ENCODE measurements around the gene CPB1.

The CPB1 gene

GRCh38 chr3:148857316-148857715 lies 29.7 kb downstream of the CPB1 start:
- H3K36me3 ChIP-seq (ENCODE audit: control insufficient read depth in 1 of 2, insufficient read depth in 2 of 2, low read length in 2 of 2), result no peaks in the 10 kb centered on the region
- H2BK12ac ChIP-seq (ENCODE audit: low read length), result no peak overlapping the region
- H3K4me1 ChIP-seq (ENCODE audit: control insufficient read depth in 1 of 2, insufficient read depth in 2 of 2, low read length in 2 of 2), result no peaks in the 10 kb centered on the region
- H4K91ac ChIP-seq (ENCODE audit: low read depth, low read length), result no peak overlapping the region
- no peak overlapping the region for H4K8ac ChIP-seq (ENCODE audit: low read depth, low read length)
- no peak overlapping the region for H3K23ac ChIP-seq (ENCODE audit: low read length)
- DNase-seq, result no peak
- no peak overlapping the region for H3K4me3 ChIP-seq (ENCODE audit: low read depth, low read length)
- H2AK5ac ChIP-seq (ENCODE audit: low read length), result no peak overlapping the region
- H4K12ac ChIP-seq (ENCODE audit: low read depth, low read length), result no peak overlapping the region
- H3K79me1 ChIP-seq (ENCODE audit: low read length), result no peaks in the 10 kb centered on the region
- H2BK5ac ChIP-seq (ENCODE audit: low read depth, low read length, poor library complexity), result no peak overlapping the region
- H3K14ac ChIP-seq (ENCODE audit: low read length), result no peak overlapping the region
- H3K27ac ChIP-seq (ENCODE audit: low read depth, low read length), result no peak overlapping the region
- H3K18ac ChIP-seq (ENCODE audit: low read length), result no peak overlapping the region
- no peak overlapping the region for H2AFZ ChIP-seq (ENCODE audit: insufficient read depth, low read length, poor library complexity)
- no peaks in the 10 kb centered on the region for H3K9me3 ChIP-seq (ENCODE audit: insufficient read depth, low read depth, low read length)
- WGBS (ENCODE audit: extremely low coverage, insufficient coverage, insufficient read length), result no CpG with 5 or more reads among the region's 4 CpGs
- H3K4me2 ChIP-seq (ENCODE audit: low read length), result no peak overlapping the region
- no peaks in the 10 kb centered on the region for H3K27me3 ChIP-seq (ENCODE audit: insufficient read depth, low read length)
- H2BK120ac ChIP-seq (ENCODE audit: insufficient read depth, low read length, poor library complexity), result no peak overlapping the region
- H3K79me2 ChIP-seq (ENCODE audit: control insufficient read depth, insufficient read depth, low read length, poor library complexity), result no peaks in the 10 kb centered on the region
- H3K4ac ChIP-seq (ENCODE audit: low read depth, low read length), result no peak overlapping the region
- no peak overlapping the region for H3K9ac ChIP-seq (ENCODE audit: low read length)

GRCh38 chr3:148861277-148861869 lies 33.8 kb downstream of the CPB1 start:
- H2BK5ac ChIP-seq (ENCODE audit: low read depth, low read length, poor library complexity), result no peak overlapping the region
- no peaks in the 10 kb centered on the region for H3K79me1 ChIP-seq (ENCODE audit: low read length)
- H2BK12ac ChIP-seq (ENCODE audit: low read length), result no peak overlapping the region
- no peak overlapping the region for H3K27ac ChIP-seq (ENCODE audit: low read depth, low read length)
- DNase-seq, result peak in 1 of 2 donors; percentile 71
- H3K4me1 ChIP-seq (ENCODE audit: control insufficient read depth in 1 of 2, insufficient read depth in 2 of 2, low read length in 2 of 2), result no peaks in the 10 kb centered on the region
- H3K4ac ChIP-seq (ENCODE audit: low read depth, low read length), result no peak overlapping the region
- no peak overlapping the region for H2AK5ac ChIP-seq (ENCODE audit: low read length)
- H3K9me3 ChIP-seq (ENCODE audit: insufficient read depth, low read depth, low read length), result no peaks in the 10 kb centered on the region
- H2BK120ac ChIP-seq (ENCODE audit: insufficient read depth, low read length, poor library complexity), result no peak overlapping the region
- H3K4me2 ChIP-seq (ENCODE audit: low read length), result no peak overlapping the region
- no peak overlapping the region for H4K12ac ChIP-seq (ENCODE audit: low read depth, low read length)
- H3K27me3 ChIP-seq (ENCODE audit: insufficient read depth, low read length), result no peaks in the 10 kb centered on the region
- no peak overlapping the region for H4K91ac ChIP-seq (ENCODE audit: low read depth, low read length)
- H3K23ac ChIP-seq (ENCODE audit: low read length), result no peak overlapping the region
- H4K8ac ChIP-seq (ENCODE audit: low read depth, low read length), result no peak overlapping the region
- H3K9ac ChIP-seq (ENCODE audit: low read length), result no peak overlapping the region
- WGBS (ENCODE audit: extremely low coverage, insufficient coverage, insufficient read length), result no CpG with 5 or more reads among the region's 1 CpG
- no peak overlapping the region for H2AFZ ChIP-seq (ENCODE audit: insufficient read depth, low read length, poor library complexity)
- no peak overlapping the region for H3K14ac ChIP-seq (ENCODE audit: low read length)
- no peak overlapping the region for H3K18ac ChIP-seq (ENCODE audit: low read length)
- H3K36me3 ChIP-seq (ENCODE audit: control insufficient read depth in 1 of 2, insufficient read depth in 2 of 2, low read length in 2 of 2), result no peaks in the 10 kb centered on the region
- no peak overlapping the region for H3K4me3 ChIP-seq (ENCODE audit: low read depth, low read length)
- H3K79me2 ChIP-seq (ENCODE audit: control insufficient read depth, insufficient read depth, low read length, poor library complexity), result no peaks in the 10 kb centered on the region

GRCh38 chr3:148863297-148863696 lies 35.7 kb downstream of the CPB1 start:
- Histone ChIP-seq H3K4me3 (ENCODE audit: low read depth, low read length) (no peak overlapping the region), H4K8ac (ENCODE audit: low read depth, low read length) (no peak overlapping the region), H3K18ac (ENCODE audit: low read length) (no peak overlapping the region), H3K36me3 (ENCODE audit: control insufficient read depth in 1 of 2, insufficient read depth in 2 of 2, low read length in 2 of 2) (no peaks in the 10 kb centered on the region), H2AFZ (ENCODE audit: insufficient read depth, low read length, poor library complexity) (no peak overlapping the region), H2BK120ac (ENCODE audit: insufficient read depth, low read length, poor library complexity) (no peak overlapping the region), H3K9ac (ENCODE audit: low read length) (no peak overlapping the region), H3K4ac (ENCODE audit: low read depth, low read length) (no peak overlapping the region), H3K4me2 (ENCODE audit: low read length) (no peak overlapping the region), H3K9me3 (ENCODE audit: insufficient read depth, low read depth, low read length) (no peaks in the 10 kb centered on the region), H3K23ac (ENCODE audit: low read length) (no peak overlapping the region), H2AK5ac (ENCODE audit: low read length) (no peak overlapping the region), H3K79me1 (ENCODE audit: low read length) (no peaks in the 10 kb centered on the region), H3K27me3 (ENCODE audit: insufficient read depth, low read length) (no peaks in the 10 kb centered on the region), H2BK5ac (ENCODE audit: low read depth, low read length, poor library complexity) (no peak overlapping the region), H3K4me1 (ENCODE audit: control insufficient read depth in 1 of 2, insufficient read depth in 2 of 2, low read length in 2 of 2) (no peaks in the 10 kb centered on the region), H3K14ac (ENCODE audit: low read length) (no peak overlapping the region), H3K79me2 (ENCODE audit: control insufficient read depth, insufficient read depth, low read length, poor library complexity) (no peaks in the 10 kb centered on the region), H4K12ac (ENCODE audit: low read depth, low read length) (no peak overlapping the region), H3K27ac (ENCODE audit: low read depth, low read length) (no peak overlapping the region), H2BK12ac (ENCODE audit: low read length) (no peak overlapping the region), H4K91ac (ENCODE audit: low read depth, low read length) (no peak overlapping the region)
- no peak for DNase-seq
- WGBS (ENCODE audit: extremely low coverage, insufficient coverage, insufficient read length), result no CpG with 5 or more reads among the region's 4 CpGs

- Histone ChIP-seq H3K9ac (ENCODE audit: low read length) (no peak overlapping the region), H3K27ac (ENCODE audit: low read depth, low read length) (no peak overlapping the region), H3K4me2 (ENCODE audit: low read length) (no peak overlapping the region), H3K4ac (ENCODE audit: low read depth, low read length) (no peak overlapping the region), H3K27me3 (ENCODE audit: insufficient read depth, low read length) (no peaks in the 10 kb centered on the region), H3K79me2 (ENCODE audit: control insufficient read depth, insufficient read depth, low read length, poor library complexity) (no peaks in the 10 kb centered on the region), H3K9me3 (ENCODE audit: insufficient read depth, low read depth, low read length) (no peaks in the 10 kb centered on the region), H2AK5ac (ENCODE audit: low read length) (no peak overlapping the region), H3K36me3 (ENCODE audit: control insufficient read depth in 1 of 2, insufficient read depth in 2 of 2, low read length in 2 of 2) (no peaks in the 10 kb centered on the region), H3K4me1 (ENCODE audit: control insufficient read depth in 1 of 2, insufficient read depth in 2 of 2, low read length in 2 of 2) (no peaks in the 10 kb centered on the region), H4K91ac (ENCODE audit: low read depth, low read length) (no peak overlapping the region), H4K12ac (ENCODE audit: low read depth, low read length) (no peak overlapping the region), H3K79me1 (ENCODE audit: low read length) (no peaks in the 10 kb centered on the region), H3K4me3 (ENCODE audit: low read depth, low read length) (no peak overlapping the region), H2AFZ (ENCODE audit: insufficient read depth, low read length, poor library complexity) (no peak overlapping the region), H2BK120ac (ENCODE audit: insufficient read depth, low read length, poor library complexity) (no peak overlapping the region), H3K14ac (ENCODE audit: low read length) (no peak overlapping the region), H2BK5ac (ENCODE audit: low read depth, low read length, poor library complexity) (no peak overlapping the region), H2BK12ac (ENCODE audit: low read length) (no peak overlapping the region), H4K8ac (ENCODE audit: low read depth, low read length) (no peak overlapping the region), H3K23ac (ENCODE audit: low read length) (no peak overlapping the region), H3K18ac (ENCODE audit: low read length) (no peak overlapping the region)
- DNase-seq, result no peak
- WGBS (ENCODE audit: extremely low coverage, insufficient coverage, insufficient read length), result no CpG with 5 or more reads among the region's 5 CpGs
Observed at GRCh38 chr3:148863814-148864213, 36.2 kb downstream of the CPB1 start.
